Stomach (tissue), 4 donors: ENCODE measurements around the gene KDM4B.

Source experiments
- POLR2AphosphoS5 ChIP-seq, 3 donors: sonication (generic); formaldehyde crosslinking; IDR thresholded peaks; one replicate each; pipeline ENCODE4 v1.6.1; 2016; ENCODE audit warnings: antibody characterized with exemption in 3 of 3
- TF ChIP-seq, protein P1 (sequence below), 7 experiments: fragments of 450-650 bp in 4 of 7; fragments of 200-600 bp in 3 of 7; sonication (generic) in 3 of 7; IDR thresholded peaks; one replicate each; pipeline ENCODE4 v1.5.1; 2016 to 2019; ENCODE audit warnings: antibody characterized with exemption in 7 of 7, control low read depth in 2 of 7, mild to moderate bottlenecking in 1 of 7

DNA sequence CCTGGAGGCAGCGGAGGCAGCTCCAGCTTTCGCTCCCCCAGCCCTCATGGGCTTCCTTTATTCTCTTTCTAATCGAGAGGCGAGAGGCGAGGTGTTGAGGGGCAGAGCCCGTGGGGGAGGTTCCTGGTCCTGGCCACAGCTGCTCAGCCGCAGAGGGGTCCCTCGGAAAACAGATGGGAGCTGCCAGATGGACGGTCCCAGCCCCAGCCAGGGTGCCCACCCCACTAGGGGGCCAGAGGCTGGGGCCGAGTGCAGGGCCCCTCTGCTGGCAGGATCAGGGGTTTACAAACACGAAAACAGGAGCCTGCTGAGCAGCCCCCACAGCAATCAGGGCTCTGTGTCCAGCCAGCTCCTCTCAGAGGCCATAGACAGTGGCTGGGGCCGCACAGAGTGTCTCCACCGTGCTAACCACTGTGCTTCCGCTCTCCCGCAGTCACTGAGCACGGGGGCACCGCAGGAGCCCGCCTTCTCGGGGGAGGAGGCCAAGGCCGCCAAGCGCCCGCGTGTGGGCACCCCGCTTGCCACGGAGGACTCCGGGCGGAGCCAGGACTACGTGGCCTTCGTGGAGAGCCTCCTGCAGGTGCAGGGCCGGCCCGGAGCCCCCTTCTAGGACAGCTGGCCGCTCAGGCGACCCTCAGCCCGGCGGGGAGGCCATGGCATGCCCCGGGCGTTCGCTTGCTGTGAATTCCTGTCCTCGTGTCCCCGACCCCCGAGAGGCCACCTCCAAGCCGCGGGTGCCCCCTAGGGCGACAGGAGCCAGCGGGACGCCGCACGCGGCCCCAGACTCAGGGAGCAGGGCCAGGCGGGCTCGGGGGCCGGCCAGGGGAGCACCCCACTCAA is 182.2 kb downstream of the KDM4B start:
- TF ChIP-seq, protein P1, sequence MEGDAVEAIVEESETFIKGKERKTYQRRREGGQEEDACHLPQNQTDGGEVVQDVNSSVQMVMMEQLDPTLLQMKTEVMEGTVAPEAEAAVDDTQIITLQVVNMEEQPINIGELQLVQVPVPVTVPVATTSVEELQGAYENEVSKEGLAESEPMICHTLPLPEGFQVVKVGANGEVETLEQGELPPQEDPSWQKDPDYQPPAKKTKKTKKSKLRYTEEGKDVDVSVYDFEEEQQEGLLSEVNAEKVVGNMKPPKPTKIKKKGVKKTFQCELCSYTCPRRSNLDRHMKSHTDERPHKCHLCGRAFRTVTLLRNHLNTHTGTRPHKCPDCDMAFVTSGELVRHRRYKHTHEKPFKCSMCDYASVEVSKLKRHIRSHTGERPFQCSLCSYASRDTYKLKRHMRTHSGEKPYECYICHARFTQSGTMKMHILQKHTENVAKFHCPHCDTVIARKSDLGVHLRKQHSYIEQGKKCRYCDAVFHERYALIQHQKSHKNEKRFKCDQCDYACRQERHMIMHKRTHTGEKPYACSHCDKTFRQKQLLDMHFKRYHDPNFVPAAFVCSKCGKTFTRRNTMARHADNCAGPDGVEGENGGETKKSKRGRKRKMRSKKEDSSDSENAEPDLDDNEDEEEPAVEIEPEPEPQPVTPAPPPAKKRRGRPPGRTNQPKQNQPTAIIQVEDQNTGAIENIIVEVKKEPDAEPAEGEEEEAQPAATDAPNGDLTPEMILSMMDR (IDR thresholded peaks at IDR 0.05) = no peak
- no peak for TF ChIP-seq POLR2AphosphoS5 (IDR thresholded peaks at IDR 0.05)
